Measurements from ENCODE around the gene TSGA10.

TSGA10 gene

DNA sequence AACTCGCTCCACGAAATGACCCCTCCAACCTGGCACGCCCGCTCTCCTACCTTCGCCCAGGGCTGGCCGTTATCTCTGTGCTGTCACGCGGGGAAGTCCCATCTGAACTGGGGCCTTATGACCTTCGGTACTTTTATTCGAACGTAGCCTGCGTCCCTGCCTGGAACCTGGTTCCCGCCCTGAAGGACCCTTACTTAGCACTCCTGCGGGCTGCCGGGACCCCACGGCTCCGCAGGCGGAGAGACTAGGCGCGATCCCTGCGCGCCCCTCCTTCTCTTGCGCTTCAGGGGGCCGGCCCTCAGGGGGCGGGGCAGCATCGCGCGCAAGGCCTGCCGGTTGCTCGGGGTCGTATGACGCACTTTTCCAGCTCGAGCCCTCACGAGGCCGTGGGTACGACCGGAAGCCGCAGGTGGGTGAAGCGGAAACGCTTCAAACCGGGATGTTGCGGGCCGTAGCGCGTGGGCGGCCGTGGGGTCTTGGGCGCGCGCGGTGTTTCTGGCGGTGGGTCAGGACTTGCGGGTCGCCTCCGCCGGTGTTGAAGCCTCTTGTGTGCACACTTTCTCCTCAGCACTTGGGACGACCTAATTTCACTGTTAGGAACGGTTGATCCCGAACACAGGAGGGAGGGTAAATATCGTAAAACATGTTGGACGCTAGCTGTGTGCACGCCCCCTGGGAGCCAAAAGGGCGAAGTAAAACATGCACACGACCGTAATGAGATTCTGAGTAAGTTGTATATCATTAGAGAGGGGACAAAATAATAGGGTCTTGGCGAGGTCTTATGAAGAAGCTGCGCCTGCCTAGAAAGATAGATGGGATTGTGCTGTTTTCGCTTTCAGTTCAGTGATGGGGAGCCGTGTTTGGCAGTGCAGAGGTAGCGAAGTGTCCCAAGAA is at the start of gene TSGA10, which contains the start of gene LIPT1:
Gene TSGA10 (minus strand): TSS at position 300 of the 894 bp plus-strand sequence. CDS start 45,503 bp downstream, outside the sequence.
Gene LIPT1 (plus strand): TSS at position 325 of the 894 bp plus-strand sequence. CDS start 6,991 bp downstream, outside the sequence.
- TF ChIP-seq EGR1 (IDR thresholded peaks at IDR 0.05) = peak; percentile 99
- no peak for TF ChIP-seq RAD21 (IDR thresholded peaks at IDR 0.05; ENCODE audit: low read depth)
- TF ChIP-seq NFIC (IDR thresholded peaks at IDR 0.05) = 0 out of 2 replicates have a peak, but pooled peaks have one; percentile 24
- peak; percentile 86 for TF ChIP-seq ZBTB7A (IDR thresholded peaks at IDR 0.05; ENCODE audit: low read depth)
- TF ChIP-seq CEBPB (IDR thresholded peaks at IDR 0.05) = no peak
- peak; percentile 19; the same call in 1 of the 2 replicates for TF ChIP-seq YY1 (IDR thresholded peaks at IDR 0.05; ENCODE audit: low read depth)
- TF ChIP-seq TCF12 (IDR thresholded peaks at IDR 0.05; ENCODE audit: low read depth) = peak; percentile 69; the same call in 1 of the 2 replicates
- 0 out of 2 replicates have a peak, but pooled peaks have one; percentile 46 for TF ChIP-seq FOXM1 (IDR thresholded peaks at IDR 0.05; ENCODE audit: borderline replicate concordance, low read depth)
- 0 out of 2 replicates have a peak, but pooled peaks have one; percentile 10 for TF ChIP-seq EP300 (IDR thresholded peaks at IDR 0.05; ENCODE audit: borderline replicate concordance)
- no peak for TF ChIP-seq TEAD4 (IDR thresholded peaks at IDR 0.05)
- peak; percentile 31; the same call in 1 of the 2 replicates for TF ChIP-seq CREB1 (IDR thresholded peaks at IDR 0.05; ENCODE audit: low read depth)
- peak; percentile 75 for TF ChIP-seq TAF1 (IDR thresholded peaks at IDR 0.05; ENCODE audit: low read depth)
- TF ChIP-seq, protein P1, sequence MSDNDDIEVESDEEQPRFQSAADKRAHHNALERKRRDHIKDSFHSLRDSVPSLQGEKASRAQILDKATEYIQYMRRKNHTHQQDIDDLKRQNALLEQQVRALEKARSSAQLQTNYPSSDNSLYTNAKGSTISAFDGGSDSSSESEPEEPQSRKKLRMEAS (IDR thresholded peaks at IDR 0.05) = peak; percentile 97
- TF ChIP-seq, protein P2, sequence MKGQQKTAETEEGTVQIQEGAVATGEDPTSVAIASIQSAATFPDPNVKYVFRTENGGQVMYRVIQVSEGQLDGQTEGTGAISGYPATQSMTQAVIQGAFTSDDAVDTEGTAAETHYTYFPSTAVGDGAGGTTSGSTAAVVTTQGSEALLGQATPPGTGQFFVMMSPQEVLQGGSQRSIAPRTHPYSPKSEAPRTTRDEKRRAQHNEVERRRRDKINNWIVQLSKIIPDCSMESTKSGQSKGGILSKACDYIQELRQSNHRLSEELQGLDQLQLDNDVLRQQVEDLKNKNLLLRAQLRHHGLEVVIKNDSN (IDR thresholded peaks at IDR 0.05) = peak; percentile 72
- TF ChIP-seq REST (IDR thresholded peaks at IDR 0.05; ENCODE audit: low read depth) = no peak

GRCh38 chr2:99201959-99202678 is 47.4 kb upstream of the TSGA10 start:
- TF ChIP-seq EGR1 (IDR thresholded peaks at IDR 0.05) (no peak), FOXM1 (IDR thresholded peaks at IDR 0.05; ENCODE audit: borderline replicate concordance, low read depth) (no peak), NFIC (IDR thresholded peaks at IDR 0.05) (no peak), YY1 (IDR thresholded peaks at IDR 0.05; ENCODE audit: low read depth) (no peak), RAD21 (IDR thresholded peaks at IDR 0.05; ENCODE audit: low read depth) (no peak), CREB1 (IDR thresholded peaks at IDR 0.05; ENCODE audit: low read depth) (no peak), REST (IDR thresholded peaks at IDR 0.05; ENCODE audit: low read depth) (no peak), TCF12 (IDR thresholded peaks at IDR 0.05; ENCODE audit: low read depth) (no peak), EP300 (IDR thresholded peaks at IDR 0.05; ENCODE audit: borderline replicate concordance) (no peak), TEAD4 (IDR thresholded peaks at IDR 0.05) (no peak), TAF1 (IDR thresholded peaks at IDR 0.05; ENCODE audit: low read depth) (no peak)
- TF ChIP-seq, protein P1 (IDR thresholded peaks at IDR 0.05) = no peak
- TF ChIP-seq, protein P2 (IDR thresholded peaks at IDR 0.05) = no peak

GRCh38 chr2:99200076-99200800 is 45.5 kb upstream of the TSGA10 start:
- TF ChIP-seq REST (IDR thresholded peaks at IDR 0.05; ENCODE audit: low read depth) = no peak
- TF ChIP-seq YY1 (IDR thresholded peaks at IDR 0.05; ENCODE audit: low read depth) = no peak
